SK-N-MC (cell line): ENCODE data around the gene GGACT.

ENCODE experiments used
- FOXP2 ChIP-seq: optimal IDR thresholded peaks from 2 replicates; pipeline ENCODE3; 2011; ENCODE audit warnings: mild to moderate bottlenecking, moderate library complexity; ENCODE audit not compliant: insufficient read depth; ENCODE audit errors: extremely low read length, control extremely low read depth
- POLR2AphosphoS5 ChIP-seq: IDR thresholded peaks from 2 replicates; pipeline ENCODE4 v1.6.1; 2012; ENCODE audit warnings: mild to moderate bottlenecking, low read depth, low read length, borderline replicate concordance

GRCh38 chr13:100523411-100523810, 65.2 kb downstream of the GGACT start:
- no peak for TF ChIP-seq FOXP2
- no peak for TF ChIP-seq POLR2AphosphoS5
